ENCODE data around the gene SLC5A5. TPM values are rescaled to one million over a fixed set of nuclear protein-coding genes. Genes with fewer than 3 reads are reported as not detected.

Gene SLC5A5
- total RNA-seq, 1 donor from 2014 or later, result not detected

- no peaks in the 10 kb centered on the region for H3K36me3 Mint-ChIP-seq (ENCODE audit: unreplicated experiment)
- no peaks in the 10 kb centered on the region for H3K9me3 Mint-ChIP-seq (ENCODE audit: unreplicated experiment)
- no peak for DNase-seq (ENCODE audit: extremely low spot score, unreplicated experiment)
- H3K27me3 Mint-ChIP-seq (ENCODE audit: unreplicated experiment), result peaks cover 21% of the 10 kb centered on the region
- no peaks in the 10 kb centered on the region for H3K4me1 Mint-ChIP-seq (ENCODE audit: unreplicated experiment)
- no peak overlapping the region for H3K4me3 Mint-ChIP-seq (ENCODE audit: unreplicated experiment)
- no peak for TF ChIP-seq CTCF (IDR thresholded peaks at IDR 0.05)
- H3K27ac Mint-ChIP-seq (ENCODE audit: unreplicated experiment), result no peak overlapping the region
Observed at GRCh38 chr19:17872251-17873001, 681 bp downstream of the SLC5A5 start.

- Mint-ChIP-seq H3K4me3 (ENCODE audit: unreplicated experiment) (no peak overlapping the region), H3K27ac (ENCODE audit: unreplicated experiment) (no peak overlapping the region), H3K9me3 (ENCODE audit: unreplicated experiment) (no peaks in the 10 kb centered on the region), H3K36me3 (ENCODE audit: unreplicated experiment) (no peaks in the 10 kb centered on the region), H3K27me3 (ENCODE audit: unreplicated experiment) (peaks cover 14% of the 10 kb centered on the region), H3K4me1 (ENCODE audit: unreplicated experiment) (no peaks in the 10 kb centered on the region)
- DNase-seq (ENCODE audit: extremely low spot score, unreplicated experiment), result no peak
- no peak for TF ChIP-seq CTCF (IDR thresholded peaks at IDR 0.05)
Observed at GRCh38 chr19:17873786-17874757, 2.3 kb downstream of the SLC5A5 start.

- DNase-seq (ENCODE audit: extremely low spot score, unreplicated experiment), result no peak
- no peak overlapping the region for H3K4me3 Mint-ChIP-seq (ENCODE audit: unreplicated experiment)
- no peak overlapping the region for H3K27ac Mint-ChIP-seq (ENCODE audit: unreplicated experiment)
- no peaks in the 10 kb centered on the region for H3K36me3 Mint-ChIP-seq (ENCODE audit: unreplicated experiment)
- H3K9me3 Mint-ChIP-seq (ENCODE audit: unreplicated experiment), result no peaks in the 10 kb centered on the region
- no peaks in the 10 kb centered on the region for H3K4me1 Mint-ChIP-seq (ENCODE audit: unreplicated experiment)
- TF ChIP-seq CTCF (IDR thresholded peaks at IDR 0.05), result no peak
- peaks cover 13% of the 10 kb centered on the region for H3K27me3 Mint-ChIP-seq (ENCODE audit: unreplicated experiment)
Observed at GRCh38 chr19:17874758-17875135, 3.0 kb downstream of the SLC5A5 start.

- TF ChIP-seq CTCF (IDR thresholded peaks at IDR 0.05), result no peak
- no peak for DNase-seq (ENCODE audit: extremely low spot score, unreplicated experiment)
- no peaks in the 10 kb centered on the region for H3K9me3 Mint-ChIP-seq (ENCODE audit: unreplicated experiment)
Observed at GRCh38 chr19:17877696-17878095, 6.0 kb downstream of the SLC5A5 start.

GRCh38 chr19:17879466-17879865, 7.7 kb downstream of the SLC5A5 start:
- Mint-ChIP-seq H3K36me3 (ENCODE audit: unreplicated experiment) (no peaks in the 10 kb centered on the region), H3K9me3 (ENCODE audit: unreplicated experiment) (no peaks in the 10 kb centered on the region)
- DNase-seq (ENCODE audit: extremely low spot score, unreplicated experiment), result no peak

More at GRCh38 chr19:17877696-17878095, 6.0 kb downstream of the SLC5A5 start:
- H3K27me3 Mint-ChIP-seq (ENCODE audit: unreplicated experiment), result peaks cover 7% of the 10 kb centered on the region
- no peak overlapping the region for H3K27ac Mint-ChIP-seq (ENCODE audit: unreplicated experiment)
- no peaks in the 10 kb centered on the region for H3K36me3 Mint-ChIP-seq (ENCODE audit: unreplicated experiment)
- no peak overlapping the region for H3K4me3 Mint-ChIP-seq (ENCODE audit: unreplicated experiment)
- no peaks in the 10 kb centered on the region for H3K4me1 Mint-ChIP-seq (ENCODE audit: unreplicated experiment)

More at GRCh38 chr19:17879466-17879865, 7.7 kb downstream of the SLC5A5 start:
- Mint-ChIP-seq H3K27me3 (ENCODE audit: unreplicated experiment) (peaks cover 4% of the 10 kb centered on the region), H3K4me3 (ENCODE audit: unreplicated experiment) (no peak overlapping the region), H3K27ac (ENCODE audit: unreplicated experiment) (no peak overlapping the region), H3K4me1 (ENCODE audit: unreplicated experiment) (no peaks in the 10 kb centered on the region)
- no peak for TF ChIP-seq CTCF (IDR thresholded peaks at IDR 0.05)

All from osteocyte (in vitro differentiated cells).